Measurements from ENCODE around the gene ASTN2.

DNA sequence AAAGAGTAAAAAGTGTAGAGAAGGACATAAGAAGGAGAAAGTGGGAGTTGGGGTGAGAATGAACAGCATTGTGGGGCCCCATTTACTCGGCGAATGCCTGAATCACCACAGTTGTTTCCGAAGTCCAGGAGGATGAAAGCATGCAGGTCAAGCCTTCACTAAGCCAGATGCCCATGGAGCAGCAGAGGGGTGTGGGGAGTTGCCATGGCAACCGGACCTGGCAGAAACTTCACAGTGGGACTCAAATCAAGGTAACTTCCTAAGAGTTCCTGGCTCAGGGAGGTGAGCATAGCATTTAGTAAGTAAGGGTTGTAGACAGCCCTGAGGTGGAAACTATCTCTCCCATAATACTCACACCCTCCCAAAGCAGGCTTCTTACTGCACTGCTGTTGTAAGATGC lies 370.6 kb downstream of the ASTN2 start:
- TF ChIP-seq, protein P1, sequence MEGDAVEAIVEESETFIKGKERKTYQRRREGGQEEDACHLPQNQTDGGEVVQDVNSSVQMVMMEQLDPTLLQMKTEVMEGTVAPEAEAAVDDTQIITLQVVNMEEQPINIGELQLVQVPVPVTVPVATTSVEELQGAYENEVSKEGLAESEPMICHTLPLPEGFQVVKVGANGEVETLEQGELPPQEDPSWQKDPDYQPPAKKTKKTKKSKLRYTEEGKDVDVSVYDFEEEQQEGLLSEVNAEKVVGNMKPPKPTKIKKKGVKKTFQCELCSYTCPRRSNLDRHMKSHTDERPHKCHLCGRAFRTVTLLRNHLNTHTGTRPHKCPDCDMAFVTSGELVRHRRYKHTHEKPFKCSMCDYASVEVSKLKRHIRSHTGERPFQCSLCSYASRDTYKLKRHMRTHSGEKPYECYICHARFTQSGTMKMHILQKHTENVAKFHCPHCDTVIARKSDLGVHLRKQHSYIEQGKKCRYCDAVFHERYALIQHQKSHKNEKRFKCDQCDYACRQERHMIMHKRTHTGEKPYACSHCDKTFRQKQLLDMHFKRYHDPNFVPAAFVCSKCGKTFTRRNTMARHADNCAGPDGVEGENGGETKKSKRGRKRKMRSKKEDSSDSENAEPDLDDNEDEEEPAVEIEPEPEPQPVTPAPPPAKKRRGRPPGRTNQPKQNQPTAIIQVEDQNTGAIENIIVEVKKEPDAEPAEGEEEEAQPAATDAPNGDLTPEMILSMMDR (IDR thresholded peaks at IDR 0.05; ENCODE audit: low read length): no peak
- TF ChIP-seq EZH2phosphoT487 (IDR thresholded peaks at IDR 0.05; ENCODE audit: low read length): no peak

Data from MM.1S (cell line).